ENCODE results near the gene RGL1. TPM values are rescaled to one million over a fixed set of nuclear protein-coding genes. Genes with fewer than 3 reads are reported as not detected.

The RGL1 gene
- total and polyA plus RNA-seq, 9 of the 15 experiments (the other 6 are each of a cell fraction or from before 2014, with no cell fraction given), result under 0.01 to 0.07 (median 0.04) TPM

DNA sequence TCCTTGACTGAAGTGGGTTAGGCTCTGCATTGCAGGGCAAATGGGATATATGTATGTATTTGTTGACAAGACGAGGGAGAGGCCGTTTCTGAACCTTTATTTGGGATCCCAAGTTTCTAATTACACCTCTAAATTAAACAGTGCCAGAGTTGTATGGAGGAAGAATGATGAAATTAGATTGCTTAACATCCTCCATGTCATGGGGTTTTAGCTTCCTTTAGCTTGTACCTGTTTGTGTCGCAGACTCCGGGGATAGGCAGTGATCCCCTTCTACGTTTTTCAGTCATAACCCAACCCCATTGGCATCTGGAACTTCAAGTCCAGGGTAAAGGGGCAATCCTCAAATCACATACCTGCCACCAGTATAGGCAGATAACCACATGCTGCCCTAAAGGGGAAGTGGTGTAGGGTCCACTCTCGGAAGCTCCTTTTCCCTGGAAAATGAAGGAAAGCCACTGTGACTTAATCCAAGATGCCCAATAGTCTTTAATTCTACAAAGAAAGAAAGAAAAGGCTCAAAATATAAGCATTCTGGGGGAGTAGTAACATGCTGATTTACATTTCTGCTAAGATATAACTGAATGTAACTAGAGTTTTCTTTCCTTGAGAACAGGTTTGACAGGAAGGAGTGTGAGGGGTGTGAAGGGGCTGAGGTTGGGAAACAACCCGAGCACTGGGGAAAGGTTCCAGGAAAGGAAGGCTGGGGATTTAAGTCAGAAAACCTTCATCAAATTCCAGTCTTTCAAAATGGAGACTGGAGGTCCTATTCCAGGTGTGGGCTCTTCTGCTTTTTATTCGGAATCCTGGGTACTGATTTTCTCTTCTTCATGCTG is 77.6 kb downstream of the RGL1 start:
- Histone ChIP-seq H4K20me1 (replicated peaks; ENCODE audit: control insufficient read depth, insufficient read depth, low read length) (no peaks in the 10 kb centered on the region), H3K4me2 (ENCODE audit: insufficient read depth, low read length) (no peak overlapping the region)
- no peak for ATAC-seq

DNA sequence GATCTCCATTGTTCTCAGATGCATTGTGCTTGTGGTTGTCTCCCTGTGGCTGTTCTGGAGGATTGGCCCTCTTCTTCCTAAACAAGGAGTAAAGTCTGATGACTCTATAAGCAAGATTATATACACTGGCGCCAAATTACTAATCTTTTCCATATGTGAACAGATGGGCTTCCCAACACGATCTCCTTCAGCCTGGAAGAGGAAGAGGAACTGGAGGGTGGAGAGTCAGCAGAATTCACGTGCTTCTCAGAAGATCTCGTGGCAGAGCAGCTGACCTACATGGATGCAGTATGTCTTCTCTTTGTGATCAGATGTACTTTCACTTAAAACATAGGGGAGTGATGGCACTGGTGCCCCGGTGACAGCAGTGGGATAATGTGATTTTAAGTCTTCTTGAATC is 78.7 kb downstream of the RGL1 start:
- ChIA-PET POLR2A (no interaction called here), CTCF (ENCODE audit: low intra/inter-chr PET ratio) (no interaction called here)
- no peak overlapping the region for H2AFZ ChIP-seq (ENCODE audit: low read depth, low read length)
- H3K79me2 ChIP-seq (ENCODE audit: control insufficient read depth, insufficient read depth, low read length), result no peaks in the 10 kb centered on the region
- H3K9me3 ChIP-seq (replicated peaks; ENCODE audit: control insufficient read depth, insufficient read depth, low read depth, low read length), result no peaks in the 10 kb centered on the region
- ATAC-seq (no peak), DNase-seq (ENCODE audit: extremely low read depth in 1 of 4, low spot score in 3 of 4) (no peak), FAIRE-seq (no peak)
- in situ Hi-C loops (cut with MboI), result no loop called here
- H3K36me3 ChIP-seq (ENCODE audit: control insufficient read depth, insufficient read depth, low read length), result no peaks in the 10 kb centered on the region
- no peaks in the 10 kb centered on the region for H4K20me1 ChIP-seq (replicated peaks; ENCODE audit: control insufficient read depth, insufficient read depth, low read length)
- BruUV-seq (replicated peaks), result no TSS peak
- 0% methylated on average over 5 of the region's 5 CpGs for whole genome bisulfite sequencing (ENCODE audit: insufficient coverage, low coverage, missing lambda C conversion rate)
- TF ChIP-seq, protein P1, sequence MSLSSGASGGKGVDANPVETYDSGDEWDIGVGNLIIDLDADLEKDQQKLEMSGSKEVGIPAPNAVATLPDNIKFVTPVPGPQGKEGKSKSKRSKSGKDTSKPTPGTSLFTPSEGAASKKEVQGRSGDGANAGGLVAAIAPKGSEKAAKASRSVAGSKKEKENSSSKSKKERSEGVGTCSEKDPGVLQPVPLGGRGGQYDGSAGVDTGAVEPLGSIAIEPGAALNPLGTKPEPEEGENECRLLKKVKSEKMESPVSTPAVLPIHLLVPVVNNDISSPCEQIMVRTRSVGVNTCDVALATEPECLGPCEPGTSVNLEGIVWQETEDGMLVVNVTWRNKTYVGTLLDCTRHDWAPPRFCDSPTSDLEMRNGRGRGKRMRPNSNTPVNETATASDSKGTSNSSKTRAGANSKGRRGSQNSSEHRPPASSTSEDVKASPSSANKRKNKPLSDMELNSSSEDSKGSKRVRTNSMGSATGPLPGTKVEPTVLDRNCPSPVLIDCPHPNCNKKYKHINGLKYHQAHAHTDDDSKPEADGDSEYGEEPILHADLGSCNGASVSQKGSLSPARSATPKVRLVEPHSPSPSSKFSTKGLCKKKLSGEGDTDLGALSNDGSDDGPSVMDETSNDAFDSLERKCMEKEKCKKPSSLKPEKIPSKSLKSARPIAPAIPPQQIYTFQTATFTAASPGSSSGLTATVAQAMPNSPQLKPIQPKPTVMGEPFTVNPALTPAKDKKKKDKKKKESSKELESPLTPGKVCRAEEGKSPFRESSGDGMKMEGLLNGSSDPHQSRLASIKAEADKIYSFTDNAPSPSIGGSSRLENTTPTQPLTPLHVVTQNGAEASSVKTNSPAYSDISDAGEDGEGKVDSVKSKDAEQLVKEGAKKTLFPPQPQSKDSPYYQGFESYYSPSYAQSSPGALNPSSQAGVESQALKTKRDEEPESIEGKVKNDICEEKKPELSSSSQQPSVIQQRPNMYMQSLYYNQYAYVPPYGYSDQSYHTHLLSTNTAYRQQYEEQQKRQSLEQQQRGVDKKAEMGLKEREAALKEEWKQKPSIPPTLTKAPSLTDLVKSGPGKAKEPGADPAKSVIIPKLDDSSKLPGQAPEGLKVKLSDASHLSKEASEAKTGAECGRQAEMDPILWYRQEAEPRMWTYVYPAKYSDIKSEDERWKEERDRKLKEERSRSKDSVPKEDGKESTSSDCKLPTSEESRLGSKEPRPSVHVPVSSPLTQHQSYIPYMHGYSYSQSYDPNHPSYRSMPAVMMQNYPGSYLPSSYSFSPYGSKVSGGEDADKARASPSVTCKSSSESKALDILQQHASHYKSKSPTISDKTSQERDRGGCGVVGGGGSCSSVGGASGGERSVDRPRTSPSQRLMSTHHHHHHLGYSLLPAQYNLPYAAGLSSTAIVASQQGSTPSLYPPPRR (CRISPR knock-in tag; IDR thresholded peaks at IDR 0.05; ENCODE audit: borderline replicate concordance), result no peak
- TF ChIP-seq BHLHE40 (IDR thresholded peaks at IDR 0.05; ENCODE audit: low read length) (0 out of 2 replicates have a peak, but pooled peaks have one; percentile 39), SPI1 (IDR thresholded peaks at IDR 0.05; ENCODE audit: borderline replicate concordance, low read depth, low read length) (peak; percentile 43; the same call in 1 of the 2 replicates), COPS2 (conservative IDR thresholded peaks at IDR 0.05) (no peak)
- TF ChIP-seq, protein P2, sequence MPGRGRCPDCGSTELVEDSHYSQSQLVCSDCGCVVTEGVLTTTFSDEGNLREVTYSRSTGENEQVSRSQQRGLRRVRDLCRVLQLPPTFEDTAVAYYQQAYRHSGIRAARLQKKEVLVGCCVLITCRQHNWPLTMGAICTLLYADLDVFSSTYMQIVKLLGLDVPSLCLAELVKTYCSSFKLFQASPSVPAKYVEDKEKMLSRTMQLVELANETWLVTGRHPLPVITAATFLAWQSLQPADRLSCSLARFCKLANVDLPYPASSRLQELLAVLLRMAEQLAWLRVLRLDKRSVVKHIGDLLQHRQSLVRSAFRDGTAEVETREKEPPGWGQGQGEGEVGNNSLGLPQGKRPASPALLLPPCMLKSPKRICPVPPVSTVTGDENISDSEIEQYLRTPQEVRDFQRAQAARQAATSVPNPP (IDR thresholded peaks at IDR 0.05; ENCODE audit: borderline replicate concordance, insufficient read depth, insufficient read length), result no peak
- intact Hi-C loops (cut with micrococcal nuclease), result no loop called here
- peaks cover 4 to 10% of the 10 kb centered on the region in 2 experiments; a peak in 4 of 5 replicates for H3K27me3 ChIP-seq (ENCODE audit: control insufficient read depth in 2 of 2, insufficient read depth in 2 of 2, low read length in 2 of 2)
- no peak overlapping the region for H3K27ac ChIP-seq (ENCODE audit: extremely low read depth, low read depth, low read length)
- H3K4me1 ChIP-seq (replicated peaks in 1 of 2; ENCODE audit: control insufficient read depth in 2 of 2, insufficient read depth in 2 of 2, low read length in 2 of 2), result no peaks in the 10 kb centered on the region
- H3K4me3 ChIP-seq, result no peak overlapping the region
- no peak overlapping the region for H3K4me2 ChIP-seq (ENCODE audit: insufficient read depth, low read length)
- no peak overlapping the region for H3K9ac ChIP-seq (ENCODE audit: insufficient read depth in 1 of 2, low read depth in 2 of 2, low read length in 2 of 2)
- H3K9me1 ChIP-seq (ENCODE audit: control insufficient read depth, insufficient read depth, low read length), result no peaks in the 10 kb centered on the region

More for the DNA sequence above, 77.6 kb downstream of the RGL1 start:
- H3K9me3 ChIP-seq (replicated peaks; ENCODE audit: control insufficient read depth, insufficient read depth, low read depth, low read length), result no peaks in the 10 kb centered on the region
- in situ Hi-C loops (cut with MboI) (no loop called here), intact Hi-C loops (cut with micrococcal nuclease) (no loop called here)
- ChIA-PET CTCF (ENCODE audit: low intra/inter-chr PET ratio) (no interaction called here), POLR2A (no interaction called here)
- no peak for TF ChIP-seq OTX1 (CRISPR knock-in tag; IDR thresholded peaks at IDR 0.05)
- no peak for TF ChIP-seq HMG20A (CRISPR knock-in tag; conservative IDR thresholded peaks at IDR 0.05)
- no peak for TF ChIP-seq ZC3H8 (IDR thresholded peaks at IDR 0.05)
- 0 out of 2 replicates have a peak, but pooled peaks have one; percentile 43 for TF ChIP-seq SPI1 (IDR thresholded peaks at IDR 0.05; ENCODE audit: borderline replicate concordance, low read depth, low read length)
- no peak for TF ChIP-seq NCOR1 (IDR thresholded peaks at IDR 0.05)
- H3K79me2 ChIP-seq (ENCODE audit: control insufficient read depth, insufficient read depth, low read length), result no peaks in the 10 kb centered on the region
- H3K4me1 ChIP-seq (replicated peaks in 1 of 2; ENCODE audit: control insufficient read depth in 2 of 2, insufficient read depth in 2 of 2, low read length in 2 of 2), result no peaks in the 10 kb centered on the region
- H3K36me3 ChIP-seq (ENCODE audit: control insufficient read depth, insufficient read depth, low read length), result no peaks in the 10 kb centered on the region
- H3K9ac ChIP-seq (ENCODE audit: insufficient read depth in 1 of 2, low read depth in 2 of 2, low read length in 2 of 2), result no peak overlapping the region
- no peak overlapping the region for H2AFZ ChIP-seq (ENCODE audit: low read depth, low read length)
- DNase-seq (ENCODE audit: extremely low read depth in 1 of 4, low spot score in 3 of 4), result no peak
- no peak for FAIRE-seq
- H3K4me3 ChIP-seq, result no peak overlapping the region
- H3K27ac ChIP-seq (ENCODE audit: extremely low read depth, low read depth, low read length), result no peak overlapping the region
- BruUV-seq (replicated peaks), result no TSS peak
- no peaks in the 10 kb centered on the region for H3K9me1 ChIP-seq (ENCODE audit: control insufficient read depth, insufficient read depth, low read length)
- WGBS (ENCODE audit: insufficient coverage, low coverage, missing lambda C conversion rate), result 1% methylated on average over 8 of the region's 8 CpGs
- H3K27me3 ChIP-seq (ENCODE audit: control insufficient read depth in 2 of 2, insufficient read depth in 2 of 2, low read length in 2 of 2), result peaks cover 4 to 12% of the 10 kb centered on the region in 2 experiments; a peak in 3 of 5 replicates

All from K562 (cell line).